Brain microvascular endothelial cell (primary cell): ENCODE data around the gene ARHGEF16.

Experiments used
- DNase-seq: peaks from one replicate; pipeline ENCODE4 v3.0.0-alpha.2; 2020
- H3K27ac ChIP-seq: fragments of 250-450 bp; sonication (Bioruptor Pico); 2 replicates; pipeline ENCODE4 v1.5.1; 2020; ENCODE audit warnings: mild to moderate bottlenecking, moderate library complexity
- H3K27me3 ChIP-seq: fragments of 250-450 bp; sonication (Bioruptor Pico); replicated peaks from 2 replicates; pipeline ENCODE4 v1.5.1; 2020; ENCODE audit warnings: mild to moderate bottlenecking
- H3K36me3 ChIP-seq: fragments of 250-450 bp; sonication (Bioruptor Pico); replicated peaks from 2 replicates; pipeline ENCODE4 v1.5.1; 2020; ENCODE audit warnings: mild to moderate bottlenecking
- H3K4me3 ChIP-seq: 2 replicates; pipeline ENCODE4 v1.5.1; 2011; ENCODE audit warnings: low read depth, mild to moderate bottlenecking, control low read depth, low read length, moderate library complexity
- CTCF ChIP-seq: IDR thresholded peaks from 2 replicates; pipeline ENCODE4 v1.5.1; 2011; ENCODE audit warnings: low read depth, mild to moderate bottlenecking, moderate library complexity, low read length, control low read depth, inconsistent platforms; ENCODE audit errors: missing control alignments
- in situ Hi-C: cut with HindIII; loops from 2 replicates; pipeline ENCODE4 v1.10.0; 2017; ENCODE audit warnings: low sequenced_read_pairs, low pct_ligation_motif_present

Gene ARHGEF16

GRCh38 chr1:3468236-3469103 lies 14.0 kb downstream of the ARHGEF16 start:
- no peak overlapping the region for H3K4me3 ChIP-seq
- in situ Hi-C loops: no loop called here
- no peak for DNase-seq
- no peaks in the 10 kb centered on the region for H3K27me3 ChIP-seq
- H3K27ac ChIP-seq: no peak overlapping the region
- no peak for TF ChIP-seq CTCF
- no peaks in the 10 kb centered on the region for H3K36me3 ChIP-seq

- H3K4me3 ChIP-seq: no peak overlapping the region
- H3K27ac ChIP-seq: no peak overlapping the region
- no peak for TF ChIP-seq CTCF
- DNase-seq: no peak
- H3K36me3 ChIP-seq: no peaks in the 10 kb centered on the region
- in situ Hi-C loops: no loop called here
- no peaks in the 10 kb centered on the region for H3K27me3 ChIP-seq
Observed at GRCh38 chr1:3469104-3469848, 14.8 kb downstream of the ARHGEF16 start.

DNA sequence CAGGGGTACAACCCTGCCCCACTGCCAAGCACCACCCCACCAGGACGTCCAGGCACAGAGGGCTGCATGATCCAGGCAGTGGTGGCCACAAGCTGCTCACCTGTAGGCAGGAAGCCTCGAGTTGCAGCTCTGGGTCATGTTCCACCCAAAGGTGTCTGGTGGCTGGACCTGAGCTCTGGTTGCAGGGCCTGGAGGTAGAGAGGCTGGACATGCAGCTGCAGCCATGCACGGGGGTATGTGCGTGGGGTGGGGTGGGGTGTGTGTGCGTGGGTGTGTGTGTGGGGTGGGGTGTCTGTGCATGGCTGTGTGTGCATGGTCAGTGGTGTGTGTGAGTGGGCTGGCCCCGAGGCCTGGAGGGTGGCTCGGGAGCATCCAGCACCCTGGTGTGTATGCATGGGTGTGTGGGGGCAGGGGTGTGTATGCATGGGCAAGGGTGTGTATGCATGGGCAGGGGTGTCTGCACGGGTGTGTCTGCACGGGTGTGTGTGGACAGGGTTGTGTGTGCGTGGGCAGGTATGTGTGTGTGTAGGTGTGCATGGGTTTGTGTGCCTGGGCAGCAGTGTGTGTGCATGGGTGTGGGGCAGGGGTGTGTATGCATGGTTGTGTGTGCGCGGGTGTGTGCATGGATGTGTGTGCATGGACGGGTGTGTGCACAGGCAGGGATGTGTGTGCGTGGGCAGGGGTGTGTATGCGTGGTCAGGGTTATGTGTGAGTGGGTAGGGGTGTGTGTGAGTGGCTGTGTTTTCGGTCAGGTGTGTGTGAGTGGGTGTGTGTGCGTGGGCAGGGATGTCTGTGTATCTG lies 15.6 kb downstream of the ARHGEF16 start:
- in situ Hi-C loops: no loop called here
- Histone ChIP-seq H3K27ac (no peak overlapping the region), H3K4me3 (no peak overlapping the region), H3K36me3 (no peaks in the 10 kb centered on the region), H3K27me3 (no peaks in the 10 kb centered on the region)
- no peak for TF ChIP-seq CTCF
- no peak for DNase-seq

DNA sequence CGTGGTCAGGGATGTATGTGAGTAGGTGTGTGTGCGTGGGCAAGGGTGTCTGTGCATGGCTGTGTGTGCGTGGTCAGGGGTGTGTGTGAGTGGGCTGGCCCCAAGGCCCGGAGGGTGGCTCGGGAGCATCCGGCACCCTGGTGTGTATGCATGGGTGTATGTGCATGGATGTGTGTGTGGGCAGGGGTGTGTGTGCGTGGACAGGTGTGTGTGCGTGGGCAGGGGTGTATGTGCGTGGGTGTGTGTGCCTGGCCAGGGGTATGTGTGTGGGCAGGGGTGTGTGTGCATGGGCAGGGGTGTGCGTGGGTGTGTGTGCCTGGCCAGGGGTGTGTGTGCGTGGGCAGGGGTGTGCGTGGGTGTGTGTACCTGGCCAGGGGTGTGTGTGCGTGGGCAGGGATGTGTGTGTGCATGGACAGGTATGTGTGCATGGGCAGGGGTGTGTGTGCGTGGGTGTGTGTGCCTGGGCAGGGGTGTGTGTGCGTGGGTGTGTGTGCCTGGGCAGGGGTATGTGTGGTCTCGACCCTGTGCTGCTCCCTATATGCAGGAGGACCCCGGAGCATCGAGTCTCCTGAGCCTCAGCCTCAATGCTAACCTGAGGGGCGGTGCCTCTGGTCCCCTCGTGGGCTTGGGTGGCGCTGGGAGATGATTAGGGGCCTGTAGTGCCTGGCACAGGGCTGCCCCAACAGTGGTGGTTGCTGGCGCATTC lies 16.3 kb downstream of the ARHGEF16 start:
- no peaks in the 10 kb centered on the region for H3K27me3 ChIP-seq
- in situ Hi-C loops: no loop called here
- no peaks in the 10 kb centered on the region for H3K36me3 ChIP-seq
- H3K27ac ChIP-seq: peak overlapping the region; percentile 40
- DNase-seq: no peak
- TF ChIP-seq CTCF: no peak
- H3K4me3 ChIP-seq: no peak overlapping the region

GRCh38 chr1:3471356-3472087 lies 17.1 kb downstream of the ARHGEF16 start:
- in situ Hi-C loops: no loop called here
- H3K36me3 ChIP-seq: no peaks in the 10 kb centered on the region
- H3K27ac ChIP-seq: peak overlapping the region; percentile 40
- peak; percentile 75 for TF ChIP-seq CTCF
- no peak overlapping the region for H3K4me3 ChIP-seq
- DNase-seq: peak; percentile 69
- H3K27me3 ChIP-seq: no peaks in the 10 kb centered on the region
